Neural cell (in vitro differentiated cells): Measurements from ENCODE around the gene CREB3L4.
A peak's percentile ranks its signal among the peaks of the same experiment; 100 is the strongest.

Experiments used
- EP300 ChIP-seq: fragments of 450-650 bp; conservative IDR thresholded peaks from 2 replicates; pipeline ENCODE4 v1.6.1; 2014; ENCODE audit warnings: antibody characterized with exemption, mild to moderate bottlenecking, moderate library complexity; ENCODE audit not compliant: poor library complexity, severe bottlenecking
- EZH2 ChIP-seq: fragments of 200-600, 300-800 bp; shearing (Covaris generic), sonication (generic); IDR thresholded peaks from 2 replicates; pipeline ENCODE4 v1.6.1; 2014; ENCODE audit warnings: antibody characterized with exemption, low read length, borderline replicate concordance, mild to moderate bottlenecking; ENCODE audit not compliant: insufficient read depth, poor library complexity, severe bottlenecking
- MXI1 ChIP-seq: fragments of 450-650 bp; conservative IDR thresholded peaks from 2 replicates; pipeline ENCODE4 v1.6.1; 2014; ENCODE audit warnings: antibody characterized with exemption, mild to moderate bottlenecking; ENCODE audit not compliant: poor library complexity, severe bottlenecking
- POLR2AphosphoS5 ChIP-seq: IDR thresholded peaks from 2 replicates; pipeline ENCODE4 v1.6.1; 2012
- RAD21 ChIP-seq: fragments of 450-650 bp; conservative IDR thresholded peaks from 2 replicates; pipeline ENCODE4 v1.6.1; 2014; ENCODE audit warnings: antibody characterized with exemption, mild to moderate bottlenecking, moderate library complexity
- TAF1 ChIP-seq: IDR thresholded peaks from 2 replicates; pipeline ENCODE4 v1.6.1; 2012; ENCODE audit warnings: low read depth
- TF ChIP-seq, protein P1 (sequence below): fragments of 450-650 bp; IDR thresholded peaks from 2 replicates; pipeline ENCODE4 v1.5.1; 2014; ENCODE audit warnings: antibody characterized with exemption, mild to moderate bottlenecking, moderate library complexity; ENCODE audit not compliant: poor library complexity, severe bottlenecking
- TF ChIP-seq, protein P2 (sequence below): IDR thresholded peaks from 2 replicates; pipeline ENCODE4 v1.6.1; 2012; ENCODE audit warnings: borderline replicate concordance

DNA sequence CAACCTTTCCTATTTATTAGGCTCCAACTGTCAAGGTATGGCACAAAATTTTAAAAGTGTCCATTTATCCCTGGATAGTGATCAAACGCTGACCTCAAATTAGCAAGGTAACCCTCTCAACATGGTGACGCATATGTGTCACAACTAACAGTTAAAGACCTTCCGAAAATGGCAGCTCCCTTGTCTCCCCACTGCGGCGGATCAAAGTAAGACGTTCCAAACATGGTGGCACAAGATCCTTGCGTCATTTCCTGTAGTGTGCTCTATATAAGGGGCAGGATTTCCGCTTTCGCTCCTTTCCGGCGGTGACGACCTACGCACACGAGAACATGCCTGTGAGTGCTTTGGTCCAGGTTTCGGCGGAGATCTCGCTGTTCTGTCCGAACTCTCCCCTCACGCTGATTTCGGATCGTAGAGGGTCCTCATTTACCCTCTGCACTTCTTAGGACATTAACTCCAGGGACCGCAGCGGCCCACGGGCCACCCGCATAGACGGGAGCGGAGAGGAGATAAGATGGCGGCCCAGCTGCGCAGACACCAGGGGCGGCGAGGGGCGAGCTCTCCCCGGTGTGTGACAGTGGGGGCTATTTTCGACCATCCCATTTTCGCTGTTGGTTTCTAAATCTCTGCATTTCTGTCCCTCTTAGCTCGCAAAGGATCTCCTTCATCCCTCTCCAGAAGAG, 22.9 kb downstream of the CREB3L4 start, which contains the start of gene RPS27:
- TF ChIP-seq, protein P1, sequence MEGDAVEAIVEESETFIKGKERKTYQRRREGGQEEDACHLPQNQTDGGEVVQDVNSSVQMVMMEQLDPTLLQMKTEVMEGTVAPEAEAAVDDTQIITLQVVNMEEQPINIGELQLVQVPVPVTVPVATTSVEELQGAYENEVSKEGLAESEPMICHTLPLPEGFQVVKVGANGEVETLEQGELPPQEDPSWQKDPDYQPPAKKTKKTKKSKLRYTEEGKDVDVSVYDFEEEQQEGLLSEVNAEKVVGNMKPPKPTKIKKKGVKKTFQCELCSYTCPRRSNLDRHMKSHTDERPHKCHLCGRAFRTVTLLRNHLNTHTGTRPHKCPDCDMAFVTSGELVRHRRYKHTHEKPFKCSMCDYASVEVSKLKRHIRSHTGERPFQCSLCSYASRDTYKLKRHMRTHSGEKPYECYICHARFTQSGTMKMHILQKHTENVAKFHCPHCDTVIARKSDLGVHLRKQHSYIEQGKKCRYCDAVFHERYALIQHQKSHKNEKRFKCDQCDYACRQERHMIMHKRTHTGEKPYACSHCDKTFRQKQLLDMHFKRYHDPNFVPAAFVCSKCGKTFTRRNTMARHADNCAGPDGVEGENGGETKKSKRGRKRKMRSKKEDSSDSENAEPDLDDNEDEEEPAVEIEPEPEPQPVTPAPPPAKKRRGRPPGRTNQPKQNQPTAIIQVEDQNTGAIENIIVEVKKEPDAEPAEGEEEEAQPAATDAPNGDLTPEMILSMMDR, result peak; percentile 45
- TF ChIP-seq RAD21, result peak; percentile 36
- peak; percentile 85 for TF ChIP-seq EP300
- TF ChIP-seq, protein P2, sequence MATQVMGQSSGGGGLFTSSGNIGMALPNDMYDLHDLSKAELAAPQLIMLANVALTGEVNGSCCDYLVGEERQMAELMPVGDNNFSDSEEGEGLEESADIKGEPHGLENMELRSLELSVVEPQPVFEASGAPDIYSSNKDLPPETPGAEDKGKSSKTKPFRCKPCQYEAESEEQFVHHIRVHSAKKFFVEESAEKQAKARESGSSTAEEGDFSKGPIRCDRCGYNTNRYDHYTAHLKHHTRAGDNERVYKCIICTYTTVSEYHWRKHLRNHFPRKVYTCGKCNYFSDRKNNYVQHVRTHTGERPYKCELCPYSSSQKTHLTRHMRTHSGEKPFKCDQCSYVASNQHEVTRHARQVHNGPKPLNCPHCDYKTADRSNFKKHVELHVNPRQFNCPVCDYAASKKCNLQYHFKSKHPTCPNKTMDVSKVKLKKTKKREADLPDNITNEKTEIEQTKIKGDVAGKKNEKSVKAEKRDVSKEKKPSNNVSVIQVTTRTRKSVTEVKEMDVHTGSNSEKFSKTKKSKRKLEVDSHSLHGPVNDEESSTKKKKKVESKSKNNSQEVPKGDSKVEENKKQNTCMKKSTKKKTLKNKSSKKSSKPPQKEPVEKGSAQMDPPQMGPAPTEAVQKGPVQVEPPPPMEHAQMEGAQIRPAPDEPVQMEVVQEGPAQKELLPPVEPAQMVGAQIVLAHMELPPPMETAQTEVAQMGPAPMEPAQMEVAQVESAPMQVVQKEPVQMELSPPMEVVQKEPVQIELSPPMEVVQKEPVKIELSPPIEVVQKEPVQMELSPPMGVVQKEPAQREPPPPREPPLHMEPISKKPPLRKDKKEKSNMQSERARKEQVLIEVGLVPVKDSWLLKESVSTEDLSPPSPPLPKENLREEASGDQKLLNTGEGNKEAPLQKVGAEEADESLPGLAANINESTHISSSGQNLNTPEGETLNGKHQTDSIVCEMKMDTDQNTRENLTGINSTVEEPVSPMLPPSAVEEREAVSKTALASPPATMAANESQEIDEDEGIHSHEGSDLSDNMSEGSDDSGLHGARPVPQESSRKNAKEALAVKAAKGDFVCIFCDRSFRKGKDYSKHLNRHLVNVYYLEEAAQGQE, result peak; percentile 96
- TF ChIP-seq TAF1, result peak; percentile 92
- TF ChIP-seq EZH2, result no peak
- peak; percentile 100 for TF ChIP-seq POLR2AphosphoS5
- TF ChIP-seq MXI1, result peak; percentile 96
